ENCODE measurements around the gene CAND1.

DNA sequence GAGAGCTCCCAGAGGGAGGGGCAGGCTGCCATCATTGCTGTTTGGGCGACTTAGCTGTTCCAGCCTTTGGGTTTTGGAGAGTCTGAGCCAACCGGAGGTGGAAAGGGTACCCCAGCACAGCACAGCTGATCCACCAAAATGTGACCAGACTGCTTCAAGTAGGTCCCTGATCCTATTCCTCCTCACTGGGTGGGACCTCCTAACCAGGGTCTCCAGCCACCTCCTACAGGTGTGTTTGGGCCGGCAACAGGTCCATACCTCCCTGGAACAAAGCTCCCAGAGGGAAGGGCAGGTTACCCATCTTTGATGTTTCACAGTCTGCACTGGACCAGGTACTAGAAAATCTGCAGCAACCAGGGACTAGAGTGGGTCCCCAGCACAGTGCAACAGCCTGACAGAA, 53.8 kb downstream of the CAND1 start:
- TF ChIP-seq, protein P1, sequence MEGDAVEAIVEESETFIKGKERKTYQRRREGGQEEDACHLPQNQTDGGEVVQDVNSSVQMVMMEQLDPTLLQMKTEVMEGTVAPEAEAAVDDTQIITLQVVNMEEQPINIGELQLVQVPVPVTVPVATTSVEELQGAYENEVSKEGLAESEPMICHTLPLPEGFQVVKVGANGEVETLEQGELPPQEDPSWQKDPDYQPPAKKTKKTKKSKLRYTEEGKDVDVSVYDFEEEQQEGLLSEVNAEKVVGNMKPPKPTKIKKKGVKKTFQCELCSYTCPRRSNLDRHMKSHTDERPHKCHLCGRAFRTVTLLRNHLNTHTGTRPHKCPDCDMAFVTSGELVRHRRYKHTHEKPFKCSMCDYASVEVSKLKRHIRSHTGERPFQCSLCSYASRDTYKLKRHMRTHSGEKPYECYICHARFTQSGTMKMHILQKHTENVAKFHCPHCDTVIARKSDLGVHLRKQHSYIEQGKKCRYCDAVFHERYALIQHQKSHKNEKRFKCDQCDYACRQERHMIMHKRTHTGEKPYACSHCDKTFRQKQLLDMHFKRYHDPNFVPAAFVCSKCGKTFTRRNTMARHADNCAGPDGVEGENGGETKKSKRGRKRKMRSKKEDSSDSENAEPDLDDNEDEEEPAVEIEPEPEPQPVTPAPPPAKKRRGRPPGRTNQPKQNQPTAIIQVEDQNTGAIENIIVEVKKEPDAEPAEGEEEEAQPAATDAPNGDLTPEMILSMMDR (IDR thresholded peaks at IDR 0.05; ENCODE audit: low read depth, low read length), result no peak
- TF ChIP-seq POLR2A (IDR thresholded peaks at IDR 0.05; ENCODE audit: extremely low read depth, insufficient read length), result no peak
